SIG-M5 treated with dmso at 0.1 percent for 504 hours (cell line): ENCODE data around the gene ALOX15.
"Not testable (repeated sequence)": the region's sequence is repeated elsewhere in the genome, so short reads cannot be mapped to it uniquely, and the experiment has no call there.

Experiments
- DNase-seq: peaks from one replicate; lab custom pipeline; 2025; ENCODE audit not compliant: unreplicated experiment; lab: John Stamatoyannopoulos, UW

ALOX15 gene

DNA sequence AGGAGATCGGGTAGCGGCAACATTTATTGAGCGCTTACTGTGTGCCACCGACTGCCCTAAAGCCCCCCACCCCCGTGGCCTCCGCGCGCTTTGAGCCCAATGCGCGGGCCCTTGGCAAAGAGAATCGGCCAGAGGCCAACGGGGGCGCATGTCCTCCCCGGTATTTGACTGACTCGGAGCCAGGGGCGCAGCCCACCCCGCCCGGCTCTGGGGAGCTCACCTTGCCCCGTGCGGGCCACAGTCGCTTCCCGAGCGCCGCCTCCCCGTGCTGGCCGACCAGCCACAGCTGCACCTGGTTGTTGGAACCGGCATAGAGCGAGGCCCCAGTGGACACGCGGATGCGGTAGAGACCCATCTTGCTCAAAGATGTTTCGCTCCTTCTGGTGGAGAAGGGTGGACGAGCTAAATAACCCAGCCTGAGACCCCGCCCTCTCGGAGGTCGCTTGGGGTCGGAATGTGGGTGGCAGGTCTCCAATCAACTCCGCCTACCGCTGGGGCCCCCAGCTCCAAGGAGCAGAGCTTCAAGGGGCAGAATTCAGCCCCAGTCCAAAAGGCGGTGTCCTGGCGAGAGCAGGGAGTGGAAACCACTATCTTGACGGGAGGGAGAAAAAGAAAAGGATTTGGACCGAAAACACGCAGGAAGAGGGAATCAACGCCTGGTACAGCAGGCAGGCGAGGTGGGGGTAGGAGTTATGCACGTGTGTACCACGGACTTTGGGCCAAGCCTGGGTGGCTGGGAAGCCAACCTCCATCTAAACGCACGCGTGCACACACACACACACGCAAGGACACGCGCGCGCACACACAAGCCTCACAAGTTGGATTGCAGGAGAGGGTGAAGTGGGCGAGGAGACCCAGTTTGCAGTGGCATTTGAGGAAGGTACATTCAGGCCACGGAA lies at the start of gene ALOX15:
ALOX15 (minus strand) TSS at position 382 of the 899 bp plus-strand sequence; CDS start at position 355, 27 bp downstream.
- no peak for DNase-seq

DNA sequence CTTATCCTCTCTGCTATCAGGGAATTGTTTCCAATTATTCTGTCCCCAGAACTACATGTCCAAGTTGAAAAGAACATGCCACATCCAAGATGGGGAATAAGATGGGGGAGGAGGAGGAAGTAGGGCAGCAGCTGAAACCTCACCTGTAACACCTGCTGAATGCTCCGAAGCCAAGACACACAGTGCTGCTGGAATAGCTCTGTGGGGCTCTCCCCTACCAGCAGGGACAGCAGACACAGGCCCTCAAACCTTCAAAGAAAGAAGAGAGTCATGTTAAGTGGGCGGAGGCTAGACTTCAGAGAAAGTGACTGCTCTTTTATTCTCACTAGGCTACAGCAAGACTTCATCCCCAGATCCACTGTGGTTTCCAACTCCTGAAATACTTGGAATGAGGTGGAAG lies 49.3 kb upstream of the ALOX15 start:
- DNase-seq: no peak

DNA sequence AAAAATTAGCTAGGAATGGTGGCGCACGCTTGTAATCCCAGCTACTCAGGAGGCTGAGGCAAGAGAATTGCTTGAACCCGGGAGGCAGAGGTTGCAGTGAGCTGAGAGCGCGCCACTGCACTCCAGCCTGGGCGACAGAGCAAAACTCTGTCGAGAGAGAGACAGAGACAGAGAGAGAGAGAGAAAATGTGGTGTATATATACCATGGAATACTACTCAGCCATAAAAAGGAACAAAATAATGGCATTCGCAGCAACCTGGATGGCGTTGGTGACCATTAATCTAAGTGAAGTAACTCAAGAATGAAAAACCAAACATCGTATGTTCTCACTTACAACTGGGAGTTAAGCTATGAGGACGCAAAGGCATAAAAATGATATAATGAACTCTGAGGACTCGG lies 48.4 kb upstream of the ALOX15 start:
- not testable (repeated sequence) for DNase-seq

GRCh38 chr17:4683739-4684138 lies 42.3 kb upstream of the ALOX15 start:
- not testable (repeated sequence) for DNase-seq

DNA sequence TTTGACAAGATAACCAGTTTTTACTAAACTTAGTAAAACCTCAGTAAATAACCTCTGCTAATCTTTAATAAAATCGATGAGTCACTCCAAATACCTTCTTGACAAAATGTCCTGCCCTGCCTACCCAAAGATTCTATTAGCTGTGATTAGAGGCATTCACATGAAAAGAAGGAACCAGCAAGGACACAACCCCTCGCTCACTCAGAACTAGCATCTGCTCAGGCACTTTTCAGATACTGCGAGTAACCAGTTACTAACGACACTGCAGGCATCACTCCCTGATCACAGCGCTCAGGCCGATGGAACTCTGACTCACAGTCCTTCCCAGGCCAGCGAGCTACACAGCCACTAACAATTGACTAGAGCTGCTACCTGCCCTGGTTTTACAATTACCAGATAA lies 38.2 kb upstream of the ALOX15 start:
- no peak for DNase-seq

DNA sequence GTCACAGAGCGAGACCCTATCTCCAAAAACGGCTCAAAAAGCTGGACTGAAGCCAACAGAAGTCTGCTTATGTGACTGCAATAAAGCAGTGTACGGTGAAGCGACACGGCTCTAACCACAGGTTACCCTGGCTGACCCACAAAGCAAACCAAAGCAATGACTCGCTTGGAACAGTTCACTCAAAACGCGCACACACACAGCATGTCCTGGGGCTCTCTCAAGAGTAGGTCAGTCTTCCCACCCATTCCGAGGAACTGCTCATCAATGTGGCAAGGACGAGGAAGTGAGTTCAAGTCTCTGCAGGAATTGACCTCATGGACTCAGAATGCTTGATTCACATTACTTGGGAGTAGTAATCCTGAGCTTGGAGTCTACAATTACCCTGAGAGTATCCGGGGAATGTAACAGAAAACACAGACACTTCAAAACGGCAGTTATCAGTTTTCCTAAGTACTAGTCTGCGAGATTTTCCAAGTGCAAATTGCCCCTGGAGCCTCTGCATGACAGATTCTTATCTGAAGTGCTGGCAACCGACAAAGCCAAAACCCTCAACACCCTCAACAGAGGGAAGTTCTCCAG lies 37.1 kb upstream of the ALOX15 start:
- no peak for DNase-seq

- no peak for DNase-seq
Observed at GRCh38 chr17:4676791-4677190, 35.3 kb upstream of the ALOX15 start.

GRCh38 chr17:4675791-4676190 lies 34.3 kb upstream of the ALOX15 start:
- DNase-seq: no peak

DNA sequence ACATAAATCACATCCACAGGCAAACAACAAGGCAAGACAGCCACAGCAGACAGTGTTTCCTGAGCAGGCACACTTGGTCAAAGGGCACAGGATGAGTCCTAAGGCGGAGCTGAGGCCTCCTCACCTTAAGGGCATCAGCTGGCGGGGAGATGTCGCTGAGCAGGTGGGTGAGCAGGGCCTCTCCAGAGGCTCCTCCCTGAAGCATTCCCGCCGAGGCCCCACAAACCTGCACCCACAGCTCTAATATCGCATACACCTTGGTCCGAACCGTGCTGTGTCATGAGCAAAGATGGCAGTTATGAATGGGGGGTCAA lies 33.2 kb upstream of the ALOX15 start:
- no peak for DNase-seq

DNA sequence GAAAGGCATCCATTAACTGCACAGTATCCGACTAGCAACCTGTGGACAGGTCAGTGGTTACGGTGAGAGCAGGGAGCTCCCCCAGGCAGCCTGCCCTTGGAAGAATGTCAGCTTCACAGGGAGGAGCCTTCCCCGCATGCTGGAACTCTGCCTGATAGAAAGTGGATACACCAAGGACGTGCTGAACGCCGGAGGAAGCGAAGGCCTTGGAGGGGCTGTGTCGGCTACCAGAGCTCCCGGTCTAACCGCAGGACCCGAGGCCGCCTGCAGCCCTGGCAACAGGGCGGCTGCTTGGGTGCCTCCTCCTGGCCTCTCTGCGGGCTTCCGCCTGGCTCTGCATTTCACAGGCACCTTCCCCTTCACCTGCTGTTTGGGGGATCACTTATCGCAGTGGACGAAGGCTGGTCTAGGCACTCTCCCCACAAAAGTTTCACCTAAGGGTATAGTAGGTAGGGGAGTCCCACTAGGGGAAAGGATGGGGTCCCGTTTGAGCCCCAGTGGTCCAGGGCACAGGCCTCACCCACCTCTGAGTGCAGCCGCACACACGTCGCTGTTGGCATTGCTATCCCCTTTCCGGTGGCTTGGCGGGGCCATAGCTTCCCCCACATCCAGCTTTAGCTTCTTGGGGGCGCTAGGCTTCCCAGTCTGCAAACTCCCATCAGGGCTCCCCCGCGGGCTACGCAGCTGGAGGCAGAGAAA lies 32.7 kb upstream of the ALOX15 start:
- no peak for DNase-seq

DNA sequence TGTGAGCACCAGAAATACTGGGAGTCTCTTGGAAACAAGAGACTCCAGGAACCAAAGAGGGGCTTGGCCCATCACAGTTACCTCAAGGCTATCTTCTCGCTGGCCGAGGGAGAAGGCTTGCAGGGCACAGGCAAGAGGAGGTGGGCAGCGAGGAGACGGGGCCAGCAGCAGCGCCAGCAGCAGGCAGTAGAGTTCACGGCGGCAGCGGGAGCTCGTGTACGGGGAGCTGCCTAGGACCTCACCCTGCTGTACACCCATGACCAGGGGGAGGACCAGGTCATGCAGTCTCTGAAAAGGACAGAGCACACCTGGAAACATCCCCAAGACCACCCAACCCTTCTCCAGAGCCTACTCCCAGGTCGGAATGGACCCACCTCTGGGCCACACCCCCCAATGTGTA lies 31.7 kb upstream of the ALOX15 start:
- no peak for DNase-seq

- DNase-seq: no peak
Observed at GRCh38 chr17:4672751-4673150, 31.3 kb upstream of the ALOX15 start.

- no peak for DNase-seq
Observed at GRCh38 chr17:4672055-4672630, 30.7 kb upstream of the ALOX15 start.

DNA sequence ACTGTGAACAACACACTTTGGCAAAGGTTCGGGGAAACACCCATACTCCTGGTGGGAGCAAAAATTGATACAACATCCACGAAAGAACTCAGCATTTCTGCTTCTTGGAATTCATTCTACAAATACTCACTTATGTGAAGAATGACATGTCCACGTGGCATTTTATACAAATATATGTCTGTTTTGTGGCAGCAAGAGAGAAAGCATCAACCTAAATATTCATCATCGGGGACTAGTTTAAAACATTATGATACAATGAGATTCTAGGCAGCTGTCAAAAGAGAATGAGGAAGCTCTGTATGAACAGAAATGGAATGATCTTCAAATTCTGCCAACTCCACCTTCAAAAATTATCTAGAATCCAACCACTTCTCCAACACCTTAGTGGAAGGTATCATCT lies 25.7 kb upstream of the ALOX15 start:
- DNase-seq: no peak

DNA sequence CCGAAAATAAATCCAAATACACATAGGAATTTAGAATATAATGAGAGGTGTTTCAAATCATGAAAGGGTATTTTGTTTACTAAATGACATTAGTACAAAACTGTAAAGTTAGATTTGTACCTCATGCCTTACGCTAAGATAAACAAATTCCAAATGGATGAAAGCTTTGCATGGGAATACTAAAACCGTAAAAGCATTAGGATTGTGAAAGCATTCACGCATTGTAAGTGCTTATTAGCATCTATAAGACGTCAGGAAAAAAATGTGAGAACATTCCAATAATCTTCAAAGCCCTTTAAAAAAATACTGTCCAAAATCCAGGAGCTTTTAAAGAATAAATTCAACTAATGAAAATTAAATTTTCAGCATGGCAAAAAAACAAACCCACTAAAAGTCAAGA lies 24.8 kb upstream of the ALOX15 start:
- no peak for DNase-seq

DNA sequence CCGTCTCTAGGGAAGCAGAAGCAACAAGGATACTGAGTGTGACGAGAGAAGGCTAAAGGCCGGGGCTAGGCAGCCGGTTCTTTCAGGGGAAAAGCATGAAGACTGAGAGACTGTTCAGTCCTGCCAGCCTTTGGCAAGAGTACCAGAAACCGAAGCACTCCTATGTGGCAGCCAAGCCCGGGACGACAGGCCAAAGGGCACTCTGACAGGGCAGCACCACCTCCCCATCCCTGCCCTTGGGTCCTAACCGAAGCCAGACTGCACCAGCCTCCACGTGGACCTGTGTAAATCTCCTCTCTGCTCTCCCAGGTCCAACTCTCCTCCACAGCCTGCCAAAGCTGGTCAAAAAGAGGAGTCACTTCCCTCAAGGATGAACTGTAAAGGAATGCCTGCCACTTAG lies 23.5 kb upstream of the ALOX15 start:
- DNase-seq: no peak

- DNase-seq: no peak
Observed at GRCh38 chr17:4664230-4664629, 22.8 kb upstream of the ALOX15 start.

DNA sequence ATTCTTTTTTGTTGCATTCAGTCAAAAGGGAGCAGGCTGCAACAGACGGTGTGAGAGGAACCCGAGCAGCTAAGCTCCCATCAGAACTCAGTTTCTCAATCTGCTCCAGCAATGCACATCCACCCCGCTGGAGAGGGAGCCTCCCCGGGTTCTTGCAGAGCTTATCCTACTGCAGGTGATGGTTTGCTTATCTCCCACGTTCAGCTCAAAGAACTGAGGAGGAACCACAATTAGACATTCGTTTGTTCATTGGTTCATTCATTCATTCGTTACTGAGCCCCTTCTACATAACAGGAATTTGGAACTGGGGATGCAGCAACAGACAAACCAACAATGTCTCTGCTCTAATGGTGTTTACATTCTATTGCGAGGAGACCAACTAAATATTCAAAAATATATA lies 22.2 kb upstream of the ALOX15 start:
- DNase-seq: no peak

- DNase-seq: no peak
Observed at GRCh38 chr17:4658478-4659305, 17.2 kb upstream of the ALOX15 start.

DNA sequence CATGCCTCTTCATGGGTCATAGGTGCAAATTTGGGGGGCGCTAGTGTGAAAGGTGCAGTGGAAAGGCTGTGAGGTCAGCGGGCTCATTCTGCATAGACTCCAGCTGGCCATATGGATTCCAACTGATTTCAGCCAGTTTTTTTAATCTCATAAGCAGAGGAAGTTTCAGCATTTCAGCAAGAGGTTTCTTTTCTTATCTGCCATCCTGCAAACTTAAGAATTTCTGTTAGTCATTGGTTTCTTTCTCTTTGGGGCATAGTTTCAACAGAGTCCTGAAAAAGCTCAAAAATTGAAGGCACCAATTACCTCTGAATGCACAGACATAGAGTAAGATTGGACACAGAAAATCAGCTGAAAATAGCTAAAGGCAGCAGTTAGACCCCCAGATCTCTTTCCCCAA lies 16.2 kb upstream of the ALOX15 start:
- no peak for DNase-seq

DNA sequence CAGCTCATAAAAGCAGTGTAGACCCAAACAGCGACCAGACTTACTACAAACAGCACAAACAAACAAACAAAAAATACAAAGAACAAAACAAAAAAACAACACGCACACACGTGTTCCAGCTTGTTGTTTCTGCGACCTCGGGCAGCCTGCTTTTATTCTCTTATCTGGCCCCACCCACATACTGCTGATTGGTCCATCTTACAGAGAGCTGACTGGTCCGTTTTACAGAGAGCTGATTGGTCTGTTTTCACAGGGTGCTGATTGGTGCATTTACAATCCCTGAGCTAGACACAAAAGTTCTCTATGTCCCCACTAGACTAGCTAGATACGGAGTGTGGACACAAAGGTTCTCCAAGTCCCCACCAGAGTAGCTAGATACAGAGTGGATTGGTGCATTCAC lies 14.5 kb upstream of the ALOX15 start:
- DNase-seq: not testable (repeated sequence)
